CD4-positive, alpha-beta memory T cell (primary cell): ENCODE measurements around the gene JAKMIP2. TPM values are rescaled to one million over a fixed set of nuclear protein-coding genes. Genes with fewer than 3 reads are reported as not detected.

Experiments used
- CTCF ChIA-PET: fragments of 350-600 bp; sonication (Branson Sonifier 250); formaldehyde crosslinking; loops from one replicate; lab custom pipeline; 2021; ENCODE audit warnings: inconsistent platforms; ENCODE audit not compliant: partially characterized antibody; lab: Charles Lee
- POLR2A ChIA-PET: fragments of 350-600 bp; sonication (Branson Sonifier 250); formaldehyde crosslinking; loops from one replicate; lab custom pipeline; 2021; ENCODE audit not compliant: partially characterized antibody; lab: Charles Lee
- DNase-seq, 5 donors: peaks; one replicate each; pipeline versions ENCODE4 v3.0.0 to v3.0.0-alpha.2; 2020 to 2022; ENCODE audit warnings: mixed read lengths in 1 of 5
- H3K27ac ChIP-seq: one replicate; pipeline ENCODE4 v1.7.0; 2013; ENCODE audit warnings: low read depth, low read length
- H3K27me3 ChIP-seq: 2 replicates; pipeline ENCODE4 v1.7.0; 2013; ENCODE audit warnings: mild to moderate bottlenecking, low read length, moderate library complexity; ENCODE audit not compliant: insufficient read depth
- H3K36me3 ChIP-seq: 2 replicates; pipeline ENCODE4 v1.7.0; 2013; ENCODE audit warnings: mild to moderate bottlenecking, low read length, moderate library complexity; ENCODE audit not compliant: insufficient read depth
- H3K4me1 ChIP-seq: 2 replicates; pipeline ENCODE4 v1.7.0; 2013; ENCODE audit warnings: mild to moderate bottlenecking, low read length, moderate library complexity; ENCODE audit not compliant: insufficient read depth
- H3K4me3 ChIP-seq, 2 donors: one replicate each; pipeline ENCODE4 v1.7.0; 2013; ENCODE audit warnings: low read length in 2 of 2, mild to moderate bottlenecking in 1 of 2
- H3K9me3 ChIP-seq, 2 donors: one replicate each; pipeline ENCODE4 v1.7.0; 2013; ENCODE audit warnings: low read length in 2 of 2, control low read depth in 1 of 2; ENCODE audit not compliant: control insufficient read depth in 1 of 2
- H3K27ac Mint-ChIP-seq, 7 donors: one replicate each; pipeline ENCODE4 v1.8.0; 2020 to 2021; ENCODE audit warnings: mixed read lengths in 7 of 7, mild to moderate bottlenecking in 6 of 7, inconsistent platforms in 3 of 7, moderate library complexity in 3 of 7
- H3K27me3 Mint-ChIP-seq, 2 donors: one replicate each; pipeline ENCODE4 v1.8.0; 2020 to 2021; ENCODE audit warnings: mixed read lengths in 2 of 2
- H3K36me3 Mint-ChIP-seq, 2 donors: one replicate each; pipeline ENCODE4 v1.8.0; 2020 to 2021; ENCODE audit warnings: mixed read lengths in 2 of 2, inconsistent platforms in 1 of 2, mild to moderate bottlenecking in 1 of 2
- H3K4me1 Mint-ChIP-seq, 4 donors: one replicate each; pipeline ENCODE4 v1.8.0; 2020 to 2021; ENCODE audit warnings: mixed read lengths in 4 of 4, mild to moderate bottlenecking in 1 of 4
- H3K4me3 Mint-ChIP-seq, 8 donors: one replicate each; pipeline ENCODE4 v1.8.0; 2020 to 2021; ENCODE audit warnings: mixed read lengths in 8 of 8, mild to moderate bottlenecking in 7 of 8, moderate library complexity in 6 of 8, inconsistent platforms in 3 of 8
- H3K9me3 Mint-ChIP-seq, 8 donors: one replicate each; pipeline ENCODE4 v1.8.0; 2020 to 2021; ENCODE audit warnings: mixed read lengths in 8 of 8, mild to moderate bottlenecking in 5 of 8, inconsistent platforms in 3 of 8, moderate library complexity in 1 of 8
- intact Hi-C: fragments of 100-400 bp; cut with micrococcal nuclease; formaldehyde crosslinking; loops from one replicate; pipeline ENCODE4 v1.15.1; 2023
- polyA plus RNA-seq, 2 donors: library from polyadenylated mRNA; unstranded; fragments of 300-500 nt; fragmentation: Illumina TruSeq; gene quantifications; one replicate each; pipeline ENCODE4 v1.2.3, GENCODE V29; 2021
- total RNA-seq, 2 experiments: library from RNA; stranded (reverse); gene quantifications; one replicate each; pipeline ENCODE4 v1.2.3, GENCODE V29; 2021

Gene JAKMIP2
- total and polyA plus RNA-seq, 4 experiments from 2014 or later, result 0.32 to 1.7 (median 1.0) TPM

DNA sequence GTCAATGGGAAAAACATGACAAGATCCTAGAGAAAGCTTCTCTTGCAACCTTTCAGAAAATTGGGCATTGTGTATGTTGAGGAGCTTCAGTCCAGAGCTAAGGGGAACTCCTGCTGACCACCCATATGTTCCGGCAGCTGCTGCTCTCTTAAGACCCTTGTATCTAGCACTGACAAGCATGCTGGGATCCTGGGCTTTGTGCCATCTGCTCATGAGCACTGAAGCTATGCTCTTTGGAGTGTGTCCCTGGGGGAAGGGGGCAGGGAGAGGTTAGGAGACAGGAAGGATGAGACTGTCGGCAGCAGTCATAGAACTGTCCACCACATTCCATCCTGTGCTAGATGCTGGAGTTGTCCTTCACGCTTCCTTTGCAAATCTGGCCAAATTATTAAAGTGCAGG, 109.3 kb downstream of the JAKMIP2 start:
- H3K27me3 Mint-ChIP-seq, result no peaks in the 10 kb centered on the region
- no peaks in the 10 kb centered on the region for H3K36me3 Mint-ChIP-seq
- Histone ChIP-seq H3K27me3 (no peaks in the 10 kb centered on the region), H3K9me3 (no peaks in the 10 kb centered on the region), H3K4me3 (no peak overlapping the region), H3K4me1 (no peaks in the 10 kb centered on the region), H3K36me3 (no peaks in the 10 kb centered on the region), H3K27ac (no peak overlapping the region)
- no peaks in the 10 kb centered on the region for H3K9me3 Mint-ChIP-seq
- ChIA-PET CTCF (no interaction called here), POLR2A (no interaction called here)
- DNase-seq, result no peak
- intact Hi-C loops, result no loop called here
- no peaks in the 10 kb centered on the region for H3K4me1 Mint-ChIP-seq
- H3K4me3 Mint-ChIP-seq, result no peak overlapping the region
- H3K27ac Mint-ChIP-seq, result no peak overlapping the region

DNA sequence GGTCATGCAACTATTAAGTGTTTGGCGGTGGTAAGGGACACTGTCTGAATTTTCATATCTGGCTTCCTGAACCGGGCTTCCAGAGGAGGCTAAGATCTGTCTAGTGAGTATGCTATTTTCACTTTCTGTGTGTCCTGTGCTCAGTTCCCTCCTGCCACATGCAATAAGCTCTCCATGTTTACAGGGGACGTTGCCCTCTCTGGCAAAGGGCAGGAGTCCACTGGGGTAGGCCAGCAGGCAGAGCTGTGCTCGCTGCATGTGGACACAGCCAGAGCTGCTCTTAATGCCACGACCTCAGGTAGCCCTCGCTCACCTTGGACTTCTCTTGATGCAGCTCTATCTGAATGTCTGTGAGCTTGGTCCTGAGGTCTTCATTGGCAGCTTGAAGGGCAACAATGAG, 111.2 kb downstream of the JAKMIP2 start:
- ChIA-PET POLR2A (no interaction called here), CTCF (no interaction called here)
- Mint-ChIP-seq H3K9me3 (no peaks in the 10 kb centered on the region), H3K27ac (no peak overlapping the region), H3K27me3 (no peaks in the 10 kb centered on the region), H3K36me3 (no peaks in the 10 kb centered on the region), H3K4me3 (no peak overlapping the region), H3K4me1 (no peaks in the 10 kb centered on the region)
- H3K27me3 ChIP-seq, result no peaks in the 10 kb centered on the region
- H3K27ac ChIP-seq, result no peak overlapping the region
- no peak for DNase-seq
- intact Hi-C loops, result no loop called here
- no peak overlapping the region for H3K4me3 ChIP-seq
- H3K9me3 ChIP-seq, result no peaks in the 10 kb centered on the region
- H3K4me1 ChIP-seq, result no peaks in the 10 kb centered on the region
- H3K36me3 ChIP-seq, result no peaks in the 10 kb centered on the region

DNA sequence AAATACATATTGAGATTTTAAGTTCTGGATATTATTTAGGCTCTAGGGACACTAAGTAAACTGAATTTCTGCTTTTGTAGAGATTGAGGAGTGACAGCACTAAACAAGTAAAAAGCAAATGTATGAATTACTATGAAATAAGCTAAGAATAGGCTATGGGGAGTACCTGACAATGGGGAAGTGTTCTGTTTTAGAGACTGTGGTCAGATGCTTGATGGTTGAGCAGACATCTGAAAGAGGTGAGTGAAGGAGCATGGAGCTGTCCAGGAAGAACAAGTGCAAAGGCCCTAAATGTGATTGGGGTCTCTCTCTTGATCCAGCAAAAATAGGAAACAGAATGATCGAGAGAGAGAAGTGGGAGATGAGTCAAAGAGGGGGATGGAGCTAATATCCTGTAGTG, 111.7 kb downstream of the JAKMIP2 start:
- no peak overlapping the region for H3K27ac ChIP-seq
- H3K4me1 ChIP-seq, result no peaks in the 10 kb centered on the region
- ChIA-PET POLR2A (no interaction called here), CTCF (no interaction called here)
- Mint-ChIP-seq H3K4me1 (no peaks in the 10 kb centered on the region), H3K9me3 (no peaks in the 10 kb centered on the region), H3K27me3 (no peaks in the 10 kb centered on the region), H3K4me3 (no peak overlapping the region), H3K36me3 (no peaks in the 10 kb centered on the region), H3K27ac (no peak overlapping the region)
- intact Hi-C loops, result no loop called here
- DNase-seq, result no peak
- no peaks in the 10 kb centered on the region for H3K9me3 ChIP-seq
- H3K4me3 ChIP-seq, result no peak overlapping the region
- no peaks in the 10 kb centered on the region for H3K36me3 ChIP-seq
- H3K27me3 ChIP-seq, result no peaks in the 10 kb centered on the region

DNA sequence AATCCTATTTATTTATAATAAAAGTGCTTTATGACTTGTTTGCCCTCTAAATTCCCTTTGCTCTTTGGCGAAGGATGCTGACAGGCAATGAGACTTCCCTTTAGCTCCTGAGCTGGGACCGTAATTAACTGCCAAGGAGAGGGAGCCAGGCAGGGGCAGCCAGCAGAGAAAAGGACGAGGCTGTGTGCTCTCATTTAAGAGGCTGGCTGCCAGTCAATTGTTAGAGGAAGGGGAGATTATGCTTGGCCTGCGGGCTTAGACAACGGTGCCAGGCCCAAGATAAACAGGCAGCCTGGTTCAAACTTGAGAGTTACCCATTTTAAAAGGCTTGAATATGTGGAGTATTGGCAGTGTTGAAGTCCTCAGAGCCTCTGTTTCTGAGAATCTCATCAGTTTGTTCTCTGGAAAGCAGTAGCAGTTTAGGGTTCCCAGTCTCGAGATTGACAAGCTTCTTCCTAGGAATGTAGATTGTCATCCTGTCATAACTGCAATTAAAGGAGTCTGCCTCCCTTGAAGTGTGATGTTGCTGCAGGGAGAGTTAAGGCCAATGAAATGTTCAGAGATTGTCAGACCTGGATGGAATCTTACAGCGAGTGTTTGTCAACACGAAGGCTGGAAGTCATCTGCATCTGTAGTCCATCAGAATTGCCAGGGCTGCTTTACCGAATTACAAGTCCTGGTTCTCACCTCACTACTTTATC, 113.2 kb downstream of the JAKMIP2 start:
- H3K9me3 ChIP-seq, result no peaks in the 10 kb centered on the region
- H3K4me1 ChIP-seq, result no peaks in the 10 kb centered on the region
- ChIA-PET CTCF (no interaction called here), POLR2A (no interaction called here)
- no peaks in the 10 kb centered on the region for H3K27me3 ChIP-seq
- no peaks in the 10 kb centered on the region for H3K36me3 Mint-ChIP-seq
- intact Hi-C loops, result no loop called here
- peaks cover 0 to 4% (median 0%) of the 10 kb centered on the region in 8 donors for H3K9me3 Mint-ChIP-seq
- DNase-seq, result no peak
- H3K4me1 Mint-ChIP-seq, result no peaks in the 10 kb centered on the region
- H3K4me3 Mint-ChIP-seq, result no peak overlapping the region
- H3K27ac Mint-ChIP-seq, result no peak overlapping the region
- no peak overlapping the region for H3K27ac ChIP-seq
- H3K36me3 ChIP-seq, result no peaks in the 10 kb centered on the region
- no peaks in the 10 kb centered on the region for H3K27me3 Mint-ChIP-seq
- no peak overlapping the region for H3K4me3 ChIP-seq

- H3K27me3 Mint-ChIP-seq, result no peaks in the 10 kb centered on the region
- H3K36me3 ChIP-seq, result no peaks in the 10 kb centered on the region
- ChIA-PET CTCF (no interaction called here), POLR2A (no interaction called here)
- DNase-seq, result no peak
- H3K36me3 Mint-ChIP-seq, result no peaks in the 10 kb centered on the region
- intact Hi-C loops, result no loop called here
- no peak overlapping the region for H3K4me3 Mint-ChIP-seq
- peaks cover 0 to 5% (median 0%) of the 10 kb centered on the region in 8 donors for H3K9me3 Mint-ChIP-seq
- no peaks in the 10 kb centered on the region for H3K9me3 ChIP-seq
- no peak overlapping the region for H3K27ac Mint-ChIP-seq
- no peaks in the 10 kb centered on the region for H3K4me1 ChIP-seq
- H3K4me1 Mint-ChIP-seq, result no peaks in the 10 kb centered on the region
- H3K4me3 ChIP-seq, result no peak overlapping the region
- no peak overlapping the region for H3K27ac ChIP-seq
- no peaks in the 10 kb centered on the region for H3K27me3 ChIP-seq
These were observed 114.1 kb downstream of the JAKMIP2 start for GRCh38 chr5:147668385-147668784.

DNA sequence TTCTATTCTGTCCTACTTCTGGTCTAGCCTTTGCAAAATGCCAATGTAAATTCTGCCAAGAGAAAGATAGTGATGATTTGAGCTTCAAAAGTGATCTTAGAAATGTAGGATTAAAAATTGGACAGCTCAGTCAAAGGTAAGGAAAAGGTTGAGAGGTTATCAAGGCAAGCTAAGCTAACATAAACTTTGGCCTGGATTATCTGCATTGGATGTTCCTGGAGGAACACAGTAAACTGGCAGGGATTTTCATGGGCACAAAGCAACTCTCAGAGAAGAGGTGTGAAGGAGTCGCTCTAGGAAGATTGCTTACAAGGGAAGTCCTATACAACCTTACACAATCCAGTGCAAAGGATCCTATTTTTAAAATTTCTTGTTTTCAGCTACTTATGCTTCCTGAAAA, 115.2 kb downstream of the JAKMIP2 start:
- CTCF ChIA-PET, result no interaction called here
- intact Hi-C loops, result no loop called here
- POLR2A ChIA-PET, result no interaction called here
- Mint-ChIP-seq H3K27ac (no peak overlapping the region), H3K36me3 (no peaks in the 10 kb centered on the region), H3K4me3 (no peak overlapping the region), H3K9me3 (peaks cover 0 to 5% (median 0%) of the 10 kb centered on the region in 8 donors), H3K27me3 (no peaks in the 10 kb centered on the region), H3K4me1 (no peaks in the 10 kb centered on the region)
- no peaks in the 10 kb centered on the region for H3K36me3 ChIP-seq
- no peaks in the 10 kb centered on the region for H3K27me3 ChIP-seq
- H3K4me1 ChIP-seq, result no peaks in the 10 kb centered on the region
- DNase-seq, result no peak
- no peak overlapping the region for H3K4me3 ChIP-seq
- no peak overlapping the region for H3K27ac ChIP-seq
- no peaks in the 10 kb centered on the region for H3K9me3 ChIP-seq

GRCh38 chr5:147666419-147666818, 116.1 kb downstream of the JAKMIP2 start:
- no peaks in the 10 kb centered on the region for H3K27me3 ChIP-seq
- no peak for DNase-seq
- no peaks in the 10 kb centered on the region for H3K9me3 ChIP-seq
- CTCF ChIA-PET, result no interaction called here
- POLR2A ChIA-PET, result no interaction called here
- no peaks in the 10 kb centered on the region for H3K4me1 ChIP-seq
- Mint-ChIP-seq H3K4me1 (no peaks in the 10 kb centered on the region), H3K4me3 (no peak overlapping the region), H3K36me3 (no peaks in the 10 kb centered on the region), H3K27ac (no peak overlapping the region), H3K27me3 (no peaks in the 10 kb centered on the region), H3K9me3 (peaks cover 0 to 5% (median 0%) of the 10 kb centered on the region in 8 donors)
- no peak overlapping the region for H3K4me3 ChIP-seq
- intact Hi-C loops, result no loop called here
- no peaks in the 10 kb centered on the region for H3K36me3 ChIP-seq
- no peak overlapping the region for H3K27ac ChIP-seq
